Bronchus fibroblast of lung (primary cell): ENCODE data around the gene TSC22D1. TPM values are rescaled to one million over a fixed set of nuclear protein-coding genes. Genes with fewer than 3 reads are reported as not detected.

Experiments
- total RNA-seq: library from RNA; depleted of rRNA; stranded (reverse); fragments of >200 nt; gene quantifications from 2 replicates; pipeline ENCODE4 v1.2.3, GENCODE V29; 2015

The TSC22D1 gene
- 41.2 and 43.5 TPM in 2 replicates for total RNA-seq

GRCh38 chr13:44575741-44576350 lies at the start of gene TSC22D1:
Gene TSC22D1, minus strand, starts transcription at chr13:44576330. Its CDS starts 256 bp downstream, at chr13:44576074.

Other genes with a start within 250 kb of the TSC22D1 start
- 4.0 and 5.4 TPM in 2 replicates for gene SERP2, start 202.5 kb downstream of the TSC22D1 start, total RNA-seq